A673 (cell line): Measurements from ENCODE around the gene PDE4A.
"Not testable (repeated sequence)": the region's sequence is repeated elsewhere in the genome, so short reads cannot be mapped to it uniquely, and the experiment has no call there.

Experiments used
- EZH2 ChIP-seq: fragments of 200-600 bp; sonication (generic); IDR thresholded peaks from 2 replicates; pipeline ENCODE4 v1.6.1; 2017; ENCODE audit warnings: borderline replicate concordance, low read depth, mild to moderate bottlenecking, mixed read lengths, antibody characterized with exemption, low read length; ENCODE audit not compliant: poor library complexity, severe bottlenecking
- TF ChIP-seq, protein P1 (sequence below): fragments of 300-800, 200-600 bp; sonication (generic); conservative IDR thresholded peaks from 2 replicates; pipeline ENCODE4 v1.5.1; 2017; ENCODE audit warnings: low read depth, mild to moderate bottlenecking, antibody characterized with exemption, low read length, moderate library complexity, mixed read lengths

DNA sequence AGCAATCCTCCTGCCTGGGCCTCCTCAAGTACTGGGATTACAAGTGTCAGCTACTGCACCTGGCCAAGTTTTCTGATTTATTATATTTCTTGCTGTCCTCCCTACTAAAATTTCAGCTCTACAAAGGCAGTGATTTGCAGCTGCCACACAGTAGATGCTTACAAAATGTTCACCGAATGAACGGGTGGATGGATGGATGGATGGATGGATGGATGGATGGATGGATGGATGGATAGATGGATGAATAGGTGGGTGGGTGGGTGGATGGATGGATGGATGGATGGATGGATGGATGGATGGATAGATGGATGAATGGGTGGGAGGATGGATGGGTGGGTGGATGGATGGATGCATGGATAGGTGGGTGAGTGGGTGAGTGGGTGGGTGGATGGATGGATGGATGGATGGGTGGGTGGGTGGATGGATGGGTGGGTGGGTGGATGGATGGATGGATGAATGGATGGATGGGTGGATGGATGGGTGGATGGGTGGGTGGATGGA is 43.1 kb upstream of the PDE4A start:
- TF ChIP-seq, protein P1, sequence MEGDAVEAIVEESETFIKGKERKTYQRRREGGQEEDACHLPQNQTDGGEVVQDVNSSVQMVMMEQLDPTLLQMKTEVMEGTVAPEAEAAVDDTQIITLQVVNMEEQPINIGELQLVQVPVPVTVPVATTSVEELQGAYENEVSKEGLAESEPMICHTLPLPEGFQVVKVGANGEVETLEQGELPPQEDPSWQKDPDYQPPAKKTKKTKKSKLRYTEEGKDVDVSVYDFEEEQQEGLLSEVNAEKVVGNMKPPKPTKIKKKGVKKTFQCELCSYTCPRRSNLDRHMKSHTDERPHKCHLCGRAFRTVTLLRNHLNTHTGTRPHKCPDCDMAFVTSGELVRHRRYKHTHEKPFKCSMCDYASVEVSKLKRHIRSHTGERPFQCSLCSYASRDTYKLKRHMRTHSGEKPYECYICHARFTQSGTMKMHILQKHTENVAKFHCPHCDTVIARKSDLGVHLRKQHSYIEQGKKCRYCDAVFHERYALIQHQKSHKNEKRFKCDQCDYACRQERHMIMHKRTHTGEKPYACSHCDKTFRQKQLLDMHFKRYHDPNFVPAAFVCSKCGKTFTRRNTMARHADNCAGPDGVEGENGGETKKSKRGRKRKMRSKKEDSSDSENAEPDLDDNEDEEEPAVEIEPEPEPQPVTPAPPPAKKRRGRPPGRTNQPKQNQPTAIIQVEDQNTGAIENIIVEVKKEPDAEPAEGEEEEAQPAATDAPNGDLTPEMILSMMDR: not testable (repeated sequence)
- not testable (repeated sequence) for TF ChIP-seq EZH2
